HUES64 (cell line): ENCODE results near the gene BIRC7.
"Not testable (repeated sequence)": the region's sequence is repeated elsewhere in the genome, so short reads cannot be mapped to it uniquely, and the experiment has no call there.

ENCODE experiments used
- H3K27ac ChIP-seq: 2 replicates; pipeline ENCODE4 v1.7.0; 2013; ENCODE audit warnings: low read depth, low read length, inconsistent platforms
- H3K27me3 ChIP-seq: 2 replicates; pipeline ENCODE4 v1.6.1; 2013; ENCODE audit warnings: mild to moderate bottlenecking, low read length; ENCODE audit not compliant: insufficient read depth
- H3K36me3 ChIP-seq: 2 replicates; pipeline ENCODE4 v1.6.1; 2013; ENCODE audit warnings: mild to moderate bottlenecking, low read length; ENCODE audit not compliant: insufficient read depth
- H3K4me1 ChIP-seq: 2 replicates; pipeline ENCODE4 v1.6.1; 2013; ENCODE audit warnings: mild to moderate bottlenecking, low read length, moderate library complexity; ENCODE audit not compliant: insufficient read depth
- H3K4me3 ChIP-seq: 2 replicates; pipeline ENCODE4 v1.5.1; 2013; ENCODE audit warnings: mild to moderate bottlenecking, low read length, moderate library complexity
- H3K9ac ChIP-seq: 2 replicates; pipeline ENCODE4 v1.6.1; 2013; ENCODE audit warnings: mild to moderate bottlenecking, low read depth, low read length
- H3K9me3 ChIP-seq: 2 replicates; pipeline ENCODE4 v1.6.1; 2013; ENCODE audit warnings: low read depth, low read length; ENCODE audit not compliant: insufficient read depth
- WGBS: fragments of 150-250, 120-280 bp; methylation state at CpG from one replicate; pipeline ENCODE4 v1.1.7; 2013; ENCODE audit warnings: missing lambda C conversion rate; 5-methylcytosine and 5-hydroxymethylcytosine counted together

BIRC7 gene

DNA sequence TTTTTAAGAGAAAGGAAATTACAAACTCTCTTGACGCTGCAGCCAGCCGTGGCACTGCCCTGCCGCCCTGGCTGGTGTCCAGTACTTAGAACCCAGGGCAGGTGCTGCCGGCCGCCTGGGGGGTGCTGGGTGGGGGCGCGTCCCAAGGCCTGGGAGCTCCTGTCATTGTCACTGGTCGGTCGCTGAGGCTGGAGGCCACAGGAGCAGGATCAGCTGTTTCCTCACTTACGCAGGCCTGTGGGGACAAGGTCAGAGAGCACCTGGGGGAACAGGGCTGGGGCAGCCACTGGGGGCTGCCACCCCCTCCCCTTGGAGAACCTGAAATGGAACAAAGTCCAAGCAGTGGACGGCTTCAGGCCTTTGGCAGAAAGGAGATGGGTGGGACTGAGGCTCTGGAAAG, 5.6 kb downstream of the BIRC7 start:
- Histone ChIP-seq H3K4me1 (no peaks in the 10 kb centered on the region; the same call in 1 of the 2 replicates), H3K27ac (no peak overlapping the region), H3K9ac (no peak overlapping the region), H3K4me3 (no peak overlapping the region), H3K36me3 (no peaks in the 10 kb centered on the region), H3K27me3 (0 out of 2 replicates have a peak, but pooled peaks cover 2% of the 10 kb centered on the region), H3K9me3 (no peaks in the 10 kb centered on the region)
- WGBS, result 88% methylated on average over 11 of the region's 11 CpGs

DNA sequence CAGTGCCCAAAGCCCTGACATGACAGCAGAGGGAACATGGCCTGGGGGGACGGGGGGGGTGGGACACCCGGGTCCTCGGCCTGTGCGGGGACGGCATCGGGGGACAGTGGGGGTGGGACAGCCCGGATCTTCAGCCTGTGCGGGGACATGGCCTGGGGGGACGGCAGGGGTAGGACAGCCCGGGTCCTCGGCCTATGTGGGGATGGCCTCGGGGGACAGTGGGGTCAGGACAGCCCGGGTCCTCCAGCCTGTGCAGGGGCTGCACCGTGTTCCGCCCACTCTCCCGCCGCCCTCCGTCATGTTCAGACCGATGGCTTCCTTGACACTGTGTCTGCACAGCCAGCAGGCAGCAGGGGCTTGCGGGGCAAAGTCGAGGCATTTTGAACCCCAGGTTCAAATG, 7.0 kb downstream of the BIRC7 start:
- 95% methylated on average over 21 of the region's 21 CpGs for WGBS
- Histone ChIP-seq H3K36me3 (no peaks in the 10 kb centered on the region), H3K27me3 (0 out of 2 replicates have a peak, but pooled peaks cover 6% of the 10 kb centered on the region), H3K4me1 (peaks cover 4% of the 10 kb centered on the region), H3K9ac (no peak overlapping the region), H3K4me3 (no peak overlapping the region), H3K9me3 (no peaks in the 10 kb centered on the region), H3K27ac (no peak overlapping the region)

DNA sequence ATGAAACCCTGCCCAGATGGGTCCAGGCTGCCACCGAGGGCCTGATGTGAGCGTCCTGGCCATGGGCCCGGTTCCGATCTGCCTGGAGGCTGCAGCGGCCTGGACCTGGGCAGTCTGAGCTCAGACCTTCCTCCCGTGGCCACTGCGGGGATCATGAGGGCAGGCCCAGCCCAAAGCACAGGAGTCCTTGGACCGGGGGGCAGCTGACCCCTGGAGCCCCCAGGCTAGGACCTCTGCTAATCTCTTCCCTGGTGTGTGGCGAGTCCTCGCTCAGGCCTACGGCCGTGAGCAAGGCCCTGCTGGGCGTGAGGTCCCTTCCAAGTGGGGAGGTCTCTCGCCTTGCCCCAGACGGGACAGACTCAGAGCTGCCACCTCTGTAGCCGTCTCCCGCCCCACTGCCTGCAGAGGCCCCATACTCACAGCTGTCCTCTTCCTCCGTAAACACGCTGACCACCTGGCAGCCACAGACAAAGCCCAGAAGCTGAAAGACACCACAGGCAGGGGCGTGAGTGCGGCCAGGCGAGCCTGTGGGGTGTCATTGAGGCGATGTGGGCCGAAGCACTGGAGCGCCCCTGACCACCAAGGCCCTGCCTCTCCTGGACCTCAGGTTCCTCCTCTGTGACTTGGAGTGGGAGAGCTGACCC, 8.0 kb downstream of the BIRC7 start:
- no peak overlapping the region for H3K27ac ChIP-seq
- 92% methylated on average over 25 of the region's 25 CpGs for WGBS
- H3K36me3 ChIP-seq, result no peaks in the 10 kb centered on the region
- H3K9ac ChIP-seq, result no peak overlapping the region
- no peak overlapping the region for H3K4me3 ChIP-seq
- 0 out of 2 replicates have a peak, but pooled peaks cover 6% of the 10 kb centered on the region for H3K27me3 ChIP-seq
- H3K9me3 ChIP-seq, result no peaks in the 10 kb centered on the region
- H3K4me1 ChIP-seq, result peaks cover 12% of the 10 kb centered on the region

DNA sequence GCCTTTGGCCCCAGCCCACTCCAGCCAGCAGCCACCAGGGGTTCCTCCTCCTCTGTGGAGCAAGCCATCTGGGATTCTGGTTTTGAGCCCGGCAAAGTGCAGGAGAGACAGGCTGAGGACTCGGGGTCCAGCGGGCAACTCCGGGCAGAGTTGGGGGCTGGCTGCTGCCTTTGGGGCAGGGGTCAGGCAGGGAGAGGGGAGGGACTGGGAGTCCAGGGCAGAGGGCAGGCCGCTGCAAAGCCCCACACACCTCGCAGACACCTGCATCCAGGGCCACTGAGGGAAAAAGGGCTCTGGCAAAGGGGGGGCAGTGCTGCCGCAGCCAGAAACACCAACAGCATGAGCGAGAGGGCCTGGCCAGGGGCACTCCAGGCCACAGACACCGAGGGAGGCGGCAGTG, 8.8 kb downstream of the BIRC7 start:
- no peaks in the 10 kb centered on the region for H3K36me3 ChIP-seq
- 91% methylated on average over 10 of the region's 10 CpGs for WGBS
- no peak overlapping the region for H3K27ac ChIP-seq
- H3K4me1 ChIP-seq, result peaks cover 12% of the 10 kb centered on the region
- H3K9me3 ChIP-seq, result no peaks in the 10 kb centered on the region
- H3K9ac ChIP-seq, result no peak overlapping the region
- 0 out of 2 replicates have a peak, but pooled peaks cover 6% of the 10 kb centered on the region for H3K27me3 ChIP-seq
- H3K4me3 ChIP-seq, result no peak overlapping the region

DNA sequence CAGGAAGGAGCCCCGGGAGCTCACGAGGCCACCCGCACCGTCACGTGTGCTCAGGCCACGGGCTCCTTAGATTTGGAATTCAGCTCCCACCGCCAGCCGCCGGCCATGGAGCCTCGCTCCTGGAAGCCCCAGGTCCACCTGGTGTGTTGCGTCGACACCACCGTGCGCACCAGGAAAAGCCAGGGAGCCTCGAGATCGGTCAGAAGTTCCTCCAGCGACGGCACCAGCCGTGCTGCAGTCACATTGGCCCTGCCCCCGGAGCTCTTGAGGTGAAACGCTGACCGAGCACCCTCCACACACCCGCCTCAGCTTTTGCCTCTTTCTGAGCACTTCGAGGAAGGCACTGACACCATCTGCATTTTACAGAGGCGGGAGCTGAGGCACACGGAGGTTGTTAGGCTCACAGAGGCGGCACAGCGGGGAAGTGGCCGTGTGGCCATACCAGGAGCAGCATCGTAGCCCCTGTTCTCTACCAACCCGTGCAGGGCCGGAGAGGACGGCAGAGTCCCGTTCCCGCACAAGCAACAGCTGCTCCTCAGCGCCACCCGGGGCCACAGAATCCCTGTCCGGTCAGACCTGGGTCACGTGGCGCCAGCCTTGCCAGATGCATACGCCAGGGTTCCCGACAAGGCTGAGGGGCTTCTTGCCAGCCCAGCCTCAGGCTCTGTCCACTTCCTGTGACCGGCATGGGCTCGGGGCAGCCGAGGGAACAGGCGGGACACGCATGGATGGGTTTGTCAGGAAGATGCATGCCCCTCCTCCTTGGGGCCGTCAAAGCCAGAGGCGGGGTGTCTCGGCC, 11.0 kb downstream of the BIRC7 start:
- H3K4me3 ChIP-seq, result no peak overlapping the region
- H3K4me1 ChIP-seq, result peaks cover 12% of the 10 kb centered on the region
- no peak overlapping the region for H3K9ac ChIP-seq
- WGBS, result 65% methylated on average over 50 of the region's 50 CpGs
- H3K27me3 ChIP-seq, result 0 out of 2 replicates have a peak, but pooled peaks cover 6% of the 10 kb centered on the region
- H3K9me3 ChIP-seq, result no peaks in the 10 kb centered on the region
- no peaks in the 10 kb centered on the region for H3K36me3 ChIP-seq
- H3K27ac ChIP-seq, result no peak overlapping the region

DNA sequence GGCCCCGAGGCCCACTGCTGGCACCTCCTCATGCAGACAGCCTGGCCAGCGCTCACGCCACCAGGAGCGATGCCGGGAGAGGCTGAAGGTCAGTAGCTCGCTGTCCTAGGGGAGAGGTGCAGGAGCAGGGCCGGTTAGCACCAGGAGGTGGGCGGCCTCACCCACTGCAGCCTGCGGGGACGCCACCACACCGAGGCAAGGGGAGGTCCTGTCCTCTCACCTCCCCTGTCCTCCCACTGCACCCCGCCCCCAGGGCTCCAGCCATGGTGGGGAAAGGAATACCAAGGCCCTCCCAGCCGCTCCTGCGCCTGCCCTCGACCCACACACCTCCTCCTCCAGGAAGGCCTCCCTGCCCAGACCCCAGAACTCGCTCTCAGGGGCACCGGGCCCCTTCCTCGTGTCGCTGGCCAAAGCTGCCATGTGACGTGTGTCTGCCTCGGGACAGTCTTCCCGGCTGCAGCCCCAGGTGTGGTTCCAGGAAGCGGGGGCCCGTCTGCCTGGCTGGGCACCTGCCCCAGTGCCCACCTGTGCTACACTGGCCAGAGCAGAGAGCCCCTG, 12.0 kb downstream of the BIRC7 start:
- H3K4me1 ChIP-seq, result peaks cover 12% of the 10 kb centered on the region
- H3K27ac ChIP-seq, result no peak overlapping the region
- 87% methylated on average over 24 of the region's 24 CpGs for WGBS
- H3K9ac ChIP-seq, result no peak overlapping the region
- no peak overlapping the region for H3K4me3 ChIP-seq
- peaks cover 16% of the 10 kb centered on the region for H3K27me3 ChIP-seq
- H3K9me3 ChIP-seq, result no peaks in the 10 kb centered on the region
- no peaks in the 10 kb centered on the region for H3K36me3 ChIP-seq

DNA sequence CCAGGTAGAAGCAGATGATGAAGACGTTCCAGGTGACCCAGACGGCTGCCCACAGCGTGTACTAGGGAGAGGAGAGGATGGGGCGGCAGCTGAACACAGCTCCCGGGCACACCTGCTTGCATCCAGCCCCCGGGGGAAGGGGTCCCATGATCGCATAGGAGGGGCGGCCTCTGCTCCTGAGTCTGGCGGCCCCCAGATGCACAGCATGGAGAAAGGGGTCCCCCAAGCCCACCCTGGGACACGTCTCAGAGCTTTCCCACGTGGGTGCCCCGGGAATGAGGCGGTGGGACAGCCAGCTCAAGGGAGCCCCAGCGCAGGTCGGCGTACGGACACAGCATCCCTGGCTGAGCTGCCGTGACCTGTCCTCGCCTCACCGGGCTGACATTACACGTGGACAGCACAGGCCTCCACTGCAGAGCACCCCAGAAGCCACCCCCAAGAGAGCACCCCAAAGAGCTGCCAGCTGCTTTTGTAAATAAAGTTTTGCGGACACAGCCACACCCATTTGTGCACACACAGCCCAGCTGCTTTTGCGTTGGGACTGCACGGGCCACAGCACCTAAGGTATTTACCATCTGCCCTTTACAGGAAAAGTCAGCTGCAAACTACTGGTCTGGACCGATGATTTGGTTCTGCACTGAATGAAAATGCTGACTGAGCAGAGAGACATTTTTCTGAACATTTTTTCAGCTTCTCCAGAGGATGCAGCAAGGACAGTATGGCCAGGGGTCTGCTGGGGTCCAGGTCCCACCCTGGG, 13.3 kb downstream of the BIRC7 start:
- 91% methylated on average over 25 of the region's 25 CpGs for WGBS
- Histone ChIP-seq H3K4me1 (peaks cover 12% of the 10 kb centered on the region), H3K36me3 (no peaks in the 10 kb centered on the region), H3K4me3 (no peak overlapping the region), H3K27ac (no peak overlapping the region), H3K9me3 (no peaks in the 10 kb centered on the region), H3K9ac (no peak overlapping the region), H3K27me3 (peaks cover 28% of the 10 kb centered on the region)

DNA sequence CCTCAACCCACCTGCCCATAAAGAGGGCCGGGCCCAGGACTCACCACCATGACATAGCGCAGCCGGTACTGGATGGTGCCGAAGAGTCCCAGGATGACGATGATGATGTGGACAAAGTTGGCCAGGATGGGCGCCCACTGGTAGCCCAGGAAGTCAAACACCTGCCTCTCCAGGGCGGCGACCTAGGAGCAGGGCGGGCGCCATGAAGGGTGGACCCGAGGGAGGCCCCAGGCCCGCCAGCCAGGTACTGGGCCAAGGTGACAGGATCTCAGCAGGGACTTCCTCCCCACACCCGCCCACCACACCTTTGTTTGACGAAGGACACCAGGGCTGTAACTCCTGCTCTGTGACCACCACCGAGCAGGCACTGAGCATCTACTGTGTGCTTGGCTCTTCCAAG, 14.2 kb downstream of the BIRC7 start:
- WGBS, result 94% methylated on average over 15 of the region's 15 CpGs
- peaks cover 12% of the 10 kb centered on the region for H3K4me1 ChIP-seq
- no peak overlapping the region for H3K27ac ChIP-seq
- H3K9ac ChIP-seq, result no peak overlapping the region
- peaks cover 34% of the 10 kb centered on the region for H3K27me3 ChIP-seq
- no peaks in the 10 kb centered on the region for H3K9me3 ChIP-seq
- no peak overlapping the region for H3K4me3 ChIP-seq
- no peaks in the 10 kb centered on the region for H3K36me3 ChIP-seq

DNA sequence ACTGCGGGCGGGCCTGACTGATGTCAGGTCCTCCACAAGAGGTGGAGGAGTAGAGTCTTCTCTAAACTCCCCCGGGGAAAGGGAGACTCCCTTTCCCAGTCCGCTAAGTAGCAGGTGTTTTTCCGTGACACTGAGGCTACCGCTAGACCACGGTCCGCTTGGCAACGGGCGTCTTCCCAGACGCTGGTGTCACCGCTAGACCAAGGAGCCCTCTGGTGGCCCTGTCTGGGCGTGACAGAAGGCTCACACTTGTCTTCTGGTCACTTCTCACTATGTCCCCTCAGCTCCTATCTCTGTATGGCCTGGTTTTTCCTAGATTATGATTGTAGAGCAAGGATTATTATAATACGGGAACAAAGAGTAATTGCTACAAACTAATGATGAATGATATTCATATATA, 15.6 kb downstream of the BIRC7 start:
- not testable (repeated sequence) for H3K4me3 ChIP-seq, H3K9ac ChIP-seq, H3K9me3 ChIP-seq, H3K36me3 ChIP-seq, H3K27ac ChIP-seq
- WGBS, result 51% methylated on average over 10 of the region's 14 CpGs
- peaks cover 45% of the 10 kb centered on the region for H3K27me3 ChIP-seq
- peaks cover 17% of the 10 kb centered on the region for H3K4me1 ChIP-seq

DNA sequence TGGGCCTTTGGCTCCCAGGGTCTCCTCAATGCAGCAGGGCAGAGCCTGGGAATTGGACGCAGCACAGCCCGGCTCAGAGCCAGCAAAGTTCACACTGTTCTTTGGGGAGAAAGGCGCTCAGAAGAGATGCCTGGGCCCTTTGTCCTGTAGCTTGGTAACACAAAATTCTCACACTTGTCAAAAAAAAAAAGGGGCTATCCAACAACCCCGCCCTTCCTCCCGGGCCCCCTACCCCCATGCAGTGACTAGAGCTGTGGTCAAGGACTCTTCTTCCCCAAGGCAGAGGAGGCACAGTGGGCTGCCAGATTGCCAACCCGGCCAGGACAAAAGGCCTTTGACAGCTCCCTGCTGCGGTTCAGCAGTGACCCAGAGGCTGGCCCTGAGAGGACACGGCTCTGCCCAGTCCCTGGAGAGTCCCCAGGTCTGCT, 16.6 kb downstream of the BIRC7 start:
- WGBS, result 49% methylated on average over 8 of the region's 8 CpGs
- H3K27me3 ChIP-seq, result peaks cover 46% of the 10 kb centered on the region
- H3K4me3 ChIP-seq, result no peak overlapping the region
- H3K36me3 ChIP-seq, result no peaks in the 10 kb centered on the region
- no peak overlapping the region for H3K27ac ChIP-seq
- no peaks in the 10 kb centered on the region for H3K9me3 ChIP-seq
- peaks cover 13% of the 10 kb centered on the region; the same call in 1 of the 2 replicates for H3K4me1 ChIP-seq
- no peak overlapping the region for H3K9ac ChIP-seq

DNA sequence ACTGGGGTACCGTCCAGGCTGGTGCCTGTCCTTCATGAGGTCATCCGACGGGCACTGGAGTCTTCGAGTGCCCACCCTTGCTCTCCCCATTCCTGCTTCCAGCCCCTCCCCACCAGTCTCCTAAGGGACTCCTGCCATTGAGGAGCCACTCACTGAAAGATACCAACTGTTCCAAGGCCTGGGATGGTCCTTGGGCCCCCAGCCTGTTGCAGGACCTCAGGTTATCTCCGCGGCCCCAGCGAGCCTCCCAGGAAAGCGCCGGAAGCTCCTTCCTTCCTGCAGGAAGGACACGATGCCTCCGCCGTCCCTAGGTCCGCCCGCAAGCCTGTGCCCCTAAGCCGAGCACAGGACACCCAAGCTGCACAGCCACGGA, 17.3 kb downstream of the BIRC7 start:
- H3K9ac ChIP-seq, result peak overlapping the region; percentile 23; the same call in 1 of the 2 replicates
- peaks cover 10% of the 10 kb centered on the region; the same call in 1 of the 2 replicates for H3K4me1 ChIP-seq
- peak overlapping the region; percentile 50 for H3K4me3 ChIP-seq
- H3K27ac ChIP-seq, result no peak overlapping the region
- peaks cover 46% of the 10 kb centered on the region for H3K27me3 ChIP-seq
- H3K36me3 ChIP-seq, result no peaks in the 10 kb centered on the region
- H3K9me3 ChIP-seq, result no peaks in the 10 kb centered on the region
- WGBS, result 21% methylated on average over 16 of the region's 16 CpGs
